Psoas muscle (tissue), 8 donors: Measurements from ENCODE around the gene TUBA1C. TPM values are rescaled to one million over a fixed set of nuclear protein-coding genes. Genes with fewer than 3 reads are reported as not detected.

Experiments
- ATAC-seq, 4 donors: fragments of 200-7000 bp; cut with Tn5 transposase; one replicate each; pipeline ENCODE4 v1.9.1; 2020; ENCODE audit warnings: moderate library complexity in 3 of 4, mild to moderate bottlenecking in 2 of 4
- DNase-seq, 2 donors: peaks; one replicate each; pipeline ENCODE4 v3.0.0-alpha.2; 2020
- H3K27ac ChIP-seq: fragments of 200-600 bp; one replicate; pipeline ENCODE4 v1.8.0; 2022
- H3K27me3 ChIP-seq, 3 donors: fragments of 200-600 bp in 1 of 3; one replicate each; pipeline versions ENCODE4 v1.6.1 to v1.8.0; 2013 to 2022; ENCODE audit warnings: low read length in 2 of 3, mild to moderate bottlenecking in 2 of 3, moderate library complexity in 1 of 3; ENCODE audit not compliant: insufficient read depth in 3 of 3
- H3K36me3 ChIP-seq, 2 donors: fragments of 200-600 bp in 1 of 2; one replicate each; pipeline versions ENCODE4 v1.6.1 to v1.8.0; 2013 to 2022; ENCODE audit warnings: low read depth in 1 of 2, mild to moderate bottlenecking in 1 of 2, moderate library complexity in 1 of 2; ENCODE audit not compliant: insufficient read depth in 1 of 2
- H3K4me1 ChIP-seq: fragments of 200-600 bp; one replicate; pipeline ENCODE4 v1.8.0; 2022
- H3K4me3 ChIP-seq: fragments of 200-600 bp; one replicate; pipeline ENCODE4 v1.8.0; 2022; ENCODE audit warnings: mild to moderate bottlenecking
- H3K9me3 ChIP-seq: fragments of 200-600 bp; one replicate; pipeline ENCODE4 v1.8.0; 2022
- WGBS, 3 donors: extraction: QIAGEN DNeasy Blood & Tissue Kit; methylation state at CpG; one replicate each; pipeline versions ENCODE4 v1.1.6 to v1.1.7; 2013; 5-methylcytosine and 5-hydroxymethylcytosine counted together
- intact Hi-C, 2 donors: fragments of 100-400 bp; cut with DNase I; formaldehyde crosslinking; loops; one replicate each; pipeline versions ENCODE4 v1.11.0 to v1.14.2; 2022
- long read RNA-seq, 2 donors: library from polyadenylated mRNA; unstranded; transcript quantifications; one replicate each; pipeline ENCODE4 v2.0.0, GENCODE V29; 2021
- polyA plus RNA-seq, 3 donors: library from polyadenylated mRNA; stranded (reverse); fragments of 200-250 nt; gene quantifications; one replicate each; pipeline ENCODE4 v1.2.3, GENCODE V29; 2013
- total RNA-seq, 4 donors: library from RNA; stranded (reverse); fragmentation: NEBNext Ultra II Directional in 2 of 4; extraction: Animal tissue kit (Norgen Biotek cat#: 25700) in 2 of 4; gene quantifications; one replicate each; pipeline versions ENCODE4 v1.2.1 to v1.2.4, GENCODE V29; 2021 to 2023
- TF ChIP-seq, protein P1 (sequence below): fragments of 200-600 bp; IDR thresholded peaks from one replicate; pipeline ENCODE4 v1.8.0; 2022; ENCODE audit warnings: antibody characterized with exemption
- donor health status: healthy with polysubstance abuse.
- donor health status: DM: no; HTN: no; CAD: no; lungs with moderate emphysema.
- donor health status: Bipolar disorder and iron deficiency.
- donor health status: healthy.
- donor health status: DM: yes; HTN: yes; CAD: no.
- donor health status: DM: no; HTN: no; CAD: no.
- donor health status: DM: no; HTN: no; CAD: no.
- donor health status: DM: yes; HTN: yes; CAD: no.

The TUBA1C gene
- total RNA-seq (100 to 1,000 TPM in 1 of 4 donors, 10 to 100 TPM in 3; 41.4 to 103 (median 48.2) TPM), polyA plus RNA-seq (100 to 1,000 TPM in 2 of 3 donors, 10 to 100 TPM in 1; 62.9 to 454 (median 129) TPM)
- long read RNA-seq, donor 1, partial matches to known transcripts: 2 of 7 reads
- long read RNA-seq, donor 1, other reads (novel, unspliced or antisense): 2 of 7 reads
- long read RNA-seq, donor 2, transcript TUBA1C-201 (4 exons, 3,001 nt): major isoform, 10 of 18 reads
- long read RNA-seq, donor 2, partial matches to known transcripts: 5 of 18 reads
- long read RNA-seq, donor 2, other reads (novel, unspliced or antisense): 2 of 18 reads

DNA sequence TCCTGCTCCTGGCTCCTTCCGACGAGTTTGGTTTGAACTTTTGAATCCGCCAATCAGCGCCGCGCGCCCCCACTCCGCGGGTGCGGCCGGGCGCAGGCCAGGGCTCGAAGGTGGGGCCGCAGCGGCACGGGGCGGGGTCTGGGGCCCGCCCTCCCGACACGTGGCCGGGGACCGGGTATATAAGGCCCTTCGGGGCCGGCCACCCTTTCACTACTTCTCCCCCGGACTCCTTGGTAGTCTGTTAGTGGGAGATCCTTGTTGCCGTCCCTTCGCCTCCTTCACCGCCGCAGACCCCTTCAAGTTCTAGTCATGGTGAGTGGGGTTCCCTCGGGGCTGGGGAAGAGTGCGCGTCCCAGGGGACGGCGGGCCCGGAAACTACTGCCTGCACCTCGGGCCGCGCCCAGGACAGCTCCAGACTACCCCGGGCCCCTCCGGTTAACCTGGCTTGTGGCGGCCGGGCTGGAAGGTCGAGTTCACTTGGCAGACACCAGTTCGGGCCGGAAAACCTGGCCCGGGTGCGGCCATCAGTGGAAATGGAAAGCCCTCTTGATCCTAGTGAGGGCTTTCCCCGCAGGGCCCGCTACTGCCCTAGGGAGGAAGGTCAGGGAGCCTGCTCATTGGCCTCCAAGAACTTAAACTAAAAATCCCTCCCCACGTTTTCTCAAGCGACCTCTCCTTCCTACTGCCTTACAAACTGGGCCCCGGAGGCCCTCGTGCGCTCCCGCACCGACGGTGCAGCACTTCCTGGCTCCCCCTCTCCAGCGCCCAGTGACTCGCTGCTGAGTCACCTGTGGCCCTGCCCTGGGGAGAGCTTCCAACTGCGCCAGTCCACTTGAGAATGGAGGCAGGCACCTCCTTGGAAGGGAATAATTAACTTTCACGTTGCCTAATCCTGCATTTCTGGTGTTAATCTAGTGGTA is at the start of gene TUBA1C:
TSS of gene TUBA1C (plus strand) at position 210 of the 920 bp plus-strand sequence. CDS start at position 310, 100 bp downstream.
- intact Hi-C loops: no loop called here
- Histone ChIP-seq H3K27ac (peak within 1 kb of the TSS; percentile 89), H3K36me3 (peaks cover 0 to 11% of the 10 kb centered on the region in 2 donors), H3K27me3 (peaks cover 0 to 20% (median 0%) of the 10 kb centered on the region in 3 donors), H3K9me3 (no peaks in the 10 kb centered on the region), H3K4me3 (peak within 1 kb of the TSS; percentile 80), H3K4me1 (no peaks in the 10 kb centered on the region)
- DNase-seq (peak; percentile 91 to 93), ATAC-seq (peak; percentile 92 to 95 (median 94))
- 4 to 6% (median 5%) methylated on average over 55 to 61 of the region's 61 CpGs for WGBS, 3 donors
- TF ChIP-seq, protein P1, sequence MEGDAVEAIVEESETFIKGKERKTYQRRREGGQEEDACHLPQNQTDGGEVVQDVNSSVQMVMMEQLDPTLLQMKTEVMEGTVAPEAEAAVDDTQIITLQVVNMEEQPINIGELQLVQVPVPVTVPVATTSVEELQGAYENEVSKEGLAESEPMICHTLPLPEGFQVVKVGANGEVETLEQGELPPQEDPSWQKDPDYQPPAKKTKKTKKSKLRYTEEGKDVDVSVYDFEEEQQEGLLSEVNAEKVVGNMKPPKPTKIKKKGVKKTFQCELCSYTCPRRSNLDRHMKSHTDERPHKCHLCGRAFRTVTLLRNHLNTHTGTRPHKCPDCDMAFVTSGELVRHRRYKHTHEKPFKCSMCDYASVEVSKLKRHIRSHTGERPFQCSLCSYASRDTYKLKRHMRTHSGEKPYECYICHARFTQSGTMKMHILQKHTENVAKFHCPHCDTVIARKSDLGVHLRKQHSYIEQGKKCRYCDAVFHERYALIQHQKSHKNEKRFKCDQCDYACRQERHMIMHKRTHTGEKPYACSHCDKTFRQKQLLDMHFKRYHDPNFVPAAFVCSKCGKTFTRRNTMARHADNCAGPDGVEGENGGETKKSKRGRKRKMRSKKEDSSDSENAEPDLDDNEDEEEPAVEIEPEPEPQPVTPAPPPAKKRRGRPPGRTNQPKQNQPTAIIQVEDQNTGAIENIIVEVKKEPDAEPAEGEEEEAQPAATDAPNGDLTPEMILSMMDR: no peak

- no peak overlapping the region for H3K27ac ChIP-seq
- DNase-seq: no peak
- no peaks in the 10 kb centered on the region for H3K36me3 ChIP-seq
- 90 to 93% (median 93%) methylated on average over 11 of the region's 11 CpGs for WGBS, 3 donors
- no peak for ATAC-seq
- H3K4me1 ChIP-seq: peaks cover 5% of the 10 kb centered on the region
- no peaks in the 10 kb centered on the region for H3K27me3 ChIP-seq
- no peak overlapping the region for H3K4me3 ChIP-seq
- TF ChIP-seq, protein P1: no peak
- intact Hi-C loops: no loop called here
- H3K9me3 ChIP-seq: no peaks in the 10 kb centered on the region
These were observed 45.4 kb upstream of the TUBA1C start for GRCh38 chr12:49219417-49220026.

GRCh38 chr12:49220972-49221371 is 43.9 kb upstream of the TUBA1C start:
- no peaks in the 10 kb centered on the region for H3K4me1 ChIP-seq

DNA sequence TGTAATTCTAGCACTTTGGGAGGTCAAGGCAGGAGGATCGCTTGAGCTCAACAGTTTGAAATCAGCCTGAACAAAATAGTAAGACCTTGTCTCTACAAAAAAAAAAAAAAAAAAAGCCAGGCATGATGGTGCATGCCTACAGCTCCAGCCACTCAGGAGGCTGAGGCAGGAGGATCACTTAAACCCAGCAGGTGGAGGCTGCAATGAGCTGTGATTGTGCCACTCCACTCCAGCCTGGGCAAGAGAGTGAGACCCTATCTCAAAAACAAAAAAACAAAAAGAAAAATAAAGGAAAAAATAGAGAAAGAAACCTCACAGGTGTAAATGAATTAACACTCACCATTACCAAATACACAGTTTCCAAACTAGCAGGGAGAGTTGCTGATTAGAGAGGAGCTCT is 41.8 kb upstream of the TUBA1C start:
- no peaks in the 10 kb centered on the region for H3K4me1 ChIP-seq
- intact Hi-C loops: no loop called here
- DNase-seq (no peak), ATAC-seq (peak in 1 of 4 donors; percentile 23)
- no peak overlapping the region for H3K4me3 ChIP-seq
- no peaks in the 10 kb centered on the region for H3K9me3 ChIP-seq
- H3K27me3 ChIP-seq: no peaks in the 10 kb centered on the region
- TF ChIP-seq, protein P1: no peak
- H3K36me3 ChIP-seq: no peaks in the 10 kb centered on the region
- H3K27ac ChIP-seq: peak overlapping the region; percentile 79
- WGBS, 3 donors: 52 to 73% (median 66%) methylated on average over 1 of the region's 1 CpG

More at GRCh38 chr12:49220972-49221371, 43.9 kb upstream of the TUBA1C start:
- Histone ChIP-seq H3K4me3 (no peak overlapping the region), H3K36me3 (no peaks in the 10 kb centered on the region), H3K9me3 (no peaks in the 10 kb centered on the region), H3K27me3 (no peaks in the 10 kb centered on the region), H3K27ac (no peak overlapping the region)
- DNase-seq (no peak), ATAC-seq (no peak)
- TF ChIP-seq, protein P1: no peak
- intact Hi-C loops: no loop called here
- 86 to 90% (median 87%) methylated on average over 4 of the region's 4 CpGs for whole genome bisulfite sequencing, 3 donors
